Activated CD4-positive, alpha-beta T cell treated with anti-CD3 and anti-CD28 coated beads, Interleukin-10, Interleukin-2, amounts not matched to agents 100 ng/mL and 50 ng/mL, durations not matched to agents 16 hours and 8 hours (primary cell): Measurements from ENCODE around the gene CD93.
A peak's percentile ranks its signal among the peaks of the same experiment; 100 is the strongest.

Experiments used
- DNase-seq: peaks from one replicate; pipeline ENCODE4 v3.0.0-alpha.2; 2020

The CD93 gene

GRCh38 chr20:23097636-23098580 is 11.8 kb upstream of the CD93 start:
- DNase-seq: no peak

- DNase-seq: no peak
These were observed 10.9 kb upstream of the CD93 start for GRCh38 chr20:23096986-23097520.

GRCh38 chr20:23096097-23096496 is 10.0 kb upstream of the CD93 start:
- DNase-seq: no peak

- no peak for DNase-seq
These were observed 9.4 kb upstream of the CD93 start for GRCh38 chr20:23095499-23095898.

- no peak for DNase-seq
These were observed 8.8 kb upstream of the CD93 start for GRCh38 chr20:23094927-23095326.

GRCh38 chr20:23094213-23094896 is 8.2 kb upstream of the CD93 start:
- DNase-seq: peak; percentile 63

GRCh38 chr20:23093613-23094012 is 7.5 kb upstream of the CD93 start:
- no peak for DNase-seq

- peak; percentile 33 for DNase-seq
These were observed 6.9 kb upstream of the CD93 start for GRCh38 chr20:23092861-23093495.

GRCh38 chr20:23092384-23092756 is 6.2 kb upstream of the CD93 start:
- no peak for DNase-seq

- DNase-seq: no peak
These were observed 5.7 kb upstream of the CD93 start for GRCh38 chr20:23091721-23092383.

- DNase-seq: no peak
These were observed 4.8 kb upstream of the CD93 start for GRCh38 chr20:23090878-23091277.

GRCh38 chr20:23090147-23090546 is 4.0 kb upstream of the CD93 start:
- no peak for DNase-seq

GRCh38 chr20:23088866-23089265 is 2.7 kb upstream of the CD93 start:
- no peak for DNase-seq

GRCh38 chr20:23087587-23088251 is 1.6 kb upstream of the CD93 start:
- no peak for DNase-seq

- DNase-seq: no peak
These were observed 847 bp upstream of the CD93 start for GRCh38 chr20:23086931-23087411.

GRCh38 chr20:23085436-23086055 is 578 bp downstream of the CD93 start:
- no peak for DNase-seq

- DNase-seq: no peak
These were observed 1.2 kb downstream of the CD93 start for GRCh38 chr20:23084845-23085365.

- no peak for DNase-seq
These were observed 1.8 kb downstream of the CD93 start for GRCh38 chr20:23084282-23084844.

GRCh38 chr20:23083553-23084220 is 2.4 kb downstream of the CD93 start:
- no peak for DNase-seq

- no peak for DNase-seq
These were observed 3.1 kb downstream of the CD93 start for GRCh38 chr20:23082846-23083552.
